ENCODE results near the gene GLRX. TPM values are rescaled to one million over a fixed set of nuclear protein-coding genes. Genes with fewer than 3 reads are reported as not detected.

GLRX gene
- total RNA-seq, 2 donors from 2014 or later = 18.9 to 26.3 TPM

- DNase-seq = no peak
- H3K27me3 ChIP-seq (ENCODE audit: control insufficient read depth, insufficient read depth, low read length, poor library complexity, severe bottlenecking) = no peaks in the 10 kb centered on the region
- H3K9ac ChIP-seq (ENCODE audit: extremely low read depth, low read length, poor library complexity, severe bottlenecking) = no peak overlapping the region
- Mint-ChIP-seq H3K36me3 (ENCODE audit: low read depth) (peaks cover 77% of the 10 kb centered on the region), H3K27ac (no peak overlapping the region), H3K4me1 (peaks cover 15% of the 10 kb centered on the region), H3K9me3 (no peaks in the 10 kb centered on the region), H3K27me3 (ENCODE audit: insufficient read depth) (no peaks in the 10 kb centered on the region), H3K4me3 (no peak overlapping the region)
- H3K4me3 ChIP-seq (ENCODE audit: low read length) = no peak overlapping the region
- H3K4me1 ChIP-seq (ENCODE audit: control insufficient read depth, insufficient read depth, low read length) = peaks cover 8% of the 10 kb centered on the region
- H3K9me3 ChIP-seq (ENCODE audit: control insufficient read depth, low read length) = no peaks in the 10 kb centered on the region
- TF ChIP-seq CTCF (conservative IDR thresholded peaks at IDR 0.05) = no peak
- WGBS, 2 experiments (ENCODE audit: insufficient coverage in 1 of 2, insufficient read length in 1 of 2) = 93 to 95% methylated on average over 4 to 8 of the region's 9 CpGs
- H3K27ac ChIP-seq (ENCODE audit: low read depth, low read length) = no peak overlapping the region
- peaks cover 90% of the 10 kb centered on the region for H3K36me3 ChIP-seq (ENCODE audit: control insufficient read depth, insufficient read depth, low read length)
These were observed 37.8 kb downstream of the GLRX start for GRCh38 chr5:95784514-95785302.

GRCh38 chr5:95783661-95784060, 38.9 kb downstream of the GLRX start:
- peaks cover 15% of the 10 kb centered on the region for H3K4me1 Mint-ChIP-seq
- H3K9me3 Mint-ChIP-seq = no peaks in the 10 kb centered on the region
- H3K4me3 Mint-ChIP-seq = no peak overlapping the region
- Histone ChIP-seq H3K9ac (ENCODE audit: extremely low read depth, low read length, poor library complexity, severe bottlenecking) (no peak overlapping the region), H3K4me3 (ENCODE audit: low read length) (no peak overlapping the region), H3K27me3 (ENCODE audit: control insufficient read depth, insufficient read depth, low read length, poor library complexity, severe bottlenecking) (no peaks in the 10 kb centered on the region), H3K36me3 (ENCODE audit: control insufficient read depth, insufficient read depth, low read length) (peaks cover 90% of the 10 kb centered on the region), H3K9me3 (ENCODE audit: control insufficient read depth, low read length) (no peaks in the 10 kb centered on the region), H3K27ac (ENCODE audit: low read depth, low read length) (no peak overlapping the region), H3K4me1 (ENCODE audit: control insufficient read depth, insufficient read depth, low read length) (peaks cover 8% of the 10 kb centered on the region)
- no peak overlapping the region for H3K27ac Mint-ChIP-seq
- WGBS, 2 experiments (ENCODE audit: insufficient coverage in 1 of 2, insufficient read length in 1 of 2) = 98 to 100% methylated on average over 1 to 2 of the region's 3 CpGs
- TF ChIP-seq CTCF (conservative IDR thresholded peaks at IDR 0.05) = no peak
- peaks cover 80% of the 10 kb centered on the region for H3K36me3 Mint-ChIP-seq (ENCODE audit: low read depth)
- no peaks in the 10 kb centered on the region for H3K27me3 Mint-ChIP-seq (ENCODE audit: insufficient read depth)
- no peak for DNase-seq

- peaks cover 4% of the 10 kb centered on the region for H3K4me1 ChIP-seq (ENCODE audit: control insufficient read depth, insufficient read depth, low read length)
- no peak overlapping the region for H3K4me3 Mint-ChIP-seq
- H3K36me3 Mint-ChIP-seq (ENCODE audit: low read depth) = peaks cover 78% of the 10 kb centered on the region
- no peak for TF ChIP-seq CTCF (conservative IDR thresholded peaks at IDR 0.05)
- H3K27me3 ChIP-seq (ENCODE audit: control insufficient read depth, insufficient read depth, low read length, poor library complexity, severe bottlenecking) = no peaks in the 10 kb centered on the region
- H3K9ac ChIP-seq (ENCODE audit: extremely low read depth, low read length, poor library complexity, severe bottlenecking) = no peak overlapping the region
- H3K36me3 ChIP-seq (ENCODE audit: control insufficient read depth, insufficient read depth, low read length) = peaks cover 90% of the 10 kb centered on the region
- no peak for DNase-seq
- H3K4me3 ChIP-seq (ENCODE audit: low read length) = no peak overlapping the region
- peaks cover 15% of the 10 kb centered on the region for H3K4me1 Mint-ChIP-seq
- WGBS, 2 experiments (ENCODE audit: insufficient coverage in 1 of 2, insufficient read length in 1 of 2) = 96 to 100% methylated on average over 4 of the region's 4 CpGs
- H3K27ac ChIP-seq (ENCODE audit: low read depth, low read length) = no peak overlapping the region
- no peak overlapping the region for H3K27ac Mint-ChIP-seq
- no peaks in the 10 kb centered on the region for H3K9me3 Mint-ChIP-seq
- no peaks in the 10 kb centered on the region for H3K27me3 Mint-ChIP-seq (ENCODE audit: insufficient read depth)
- no peaks in the 10 kb centered on the region for H3K9me3 ChIP-seq (ENCODE audit: control insufficient read depth, low read length)
These were observed 40.3 kb downstream of the GLRX start for GRCh38 chr5:95782181-95782580.
